Heart left ventricle (tissue), 13 donors: Measurements from ENCODE around the gene PDF.

ENCODE experiments used
- CTCF ChIP-seq, 12 donors: fragments of 200-600 bp; sonication (generic) in 4 of 12; IDR thresholded peaks; one replicate each; pipeline versions ENCODE4 v1.5.0 to v1.8.0; 2018 to 2022; ENCODE audit warnings: antibody characterized with exemption in 12 of 12, mild to moderate bottlenecking in 5 of 12
- POLR2A ChIP-seq, 2 donors: fragments of 450-650 bp; IDR thresholded peaks; one replicate each; pipeline ENCODE4 v1.6.1; 2017; ENCODE audit warnings: antibody characterized with exemption in 2 of 2, mild to moderate bottlenecking in 2 of 2, moderate library complexity in 2 of 2
- donor health status: ischemic (EF 13 %, LVEDD 7.1; RV severe dilation, severe dysfunction).
- donor health status: DM: no; HTN: yes; CAD: no.
- donor health status: DM: no; HTN: no; CAD: no.
- donor health status: ischemic (EF 25% LVEDD 6.9; RV normal size, moderate dysfunction).
- donor health status: ischemic (EF 25% LVEDD 5.7; RV mildly dilated, moderate dysfunction).
- donor health status: ischemic (EF 35%, LVEDD 5.7; RV mildly dilated, moderate dysfunction).
- donor health status: nonischemic (EF 11% LVEDD 7.7; RV severe dilation, severe dysfunction).
- donor health status: DM: yes; HTN: yes; CAD: no.
- donor health status: PGD.
- donor health status: ischemic (EF 29% LVEDD 5.4; RV normal size, mild dysfunction).
- donor health status: nonischemic (EF 23%, LVEDD 6.1; RV moderate dilation, normal function).

- no peak for TF ChIP-seq CTCF (IDR thresholded peaks at IDR 0.05)
- no peak for TF ChIP-seq POLR2A (IDR thresholded peaks at IDR 0.05)
Observed at GRCh38 chr16:69371564-69371963, 41.2 kb upstream of the PDF start.
